Measurements from ENCODE around the gene KIAA1755.
A peak's percentile ranks its signal among the peaks of the same experiment; 100 is the strongest.

The KIAA1755 gene

DNA sequence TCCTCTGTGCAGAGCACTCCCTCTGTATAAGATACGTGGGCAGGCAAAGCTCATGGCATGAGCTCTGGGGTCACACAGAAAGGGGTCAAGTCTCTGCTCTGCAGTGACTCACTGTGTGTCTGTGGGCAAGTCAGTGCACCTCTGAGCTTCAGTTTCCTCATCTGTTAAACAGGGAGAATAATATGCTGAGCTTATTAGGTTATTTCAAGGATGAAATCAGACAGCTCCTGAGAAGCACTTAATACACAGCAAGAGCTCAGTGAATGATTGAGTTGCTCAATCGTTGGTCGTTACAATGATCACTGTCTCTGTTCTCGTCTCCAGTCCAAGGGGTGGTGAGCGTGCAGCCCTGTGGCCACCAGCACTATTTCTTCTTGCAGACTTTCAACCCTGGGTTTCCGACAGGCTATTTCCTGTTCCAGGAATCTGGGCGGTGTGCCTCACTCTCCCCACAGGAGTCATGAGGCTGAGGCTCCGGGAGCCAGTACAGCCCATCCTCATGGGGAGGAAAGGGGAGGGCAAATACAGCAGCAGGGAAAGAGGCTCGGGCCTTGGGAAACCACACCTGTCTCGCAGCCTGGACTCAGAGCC, 28.9 kb downstream of the KIAA1755 start:
- DNase-seq: no peak

DNA sequence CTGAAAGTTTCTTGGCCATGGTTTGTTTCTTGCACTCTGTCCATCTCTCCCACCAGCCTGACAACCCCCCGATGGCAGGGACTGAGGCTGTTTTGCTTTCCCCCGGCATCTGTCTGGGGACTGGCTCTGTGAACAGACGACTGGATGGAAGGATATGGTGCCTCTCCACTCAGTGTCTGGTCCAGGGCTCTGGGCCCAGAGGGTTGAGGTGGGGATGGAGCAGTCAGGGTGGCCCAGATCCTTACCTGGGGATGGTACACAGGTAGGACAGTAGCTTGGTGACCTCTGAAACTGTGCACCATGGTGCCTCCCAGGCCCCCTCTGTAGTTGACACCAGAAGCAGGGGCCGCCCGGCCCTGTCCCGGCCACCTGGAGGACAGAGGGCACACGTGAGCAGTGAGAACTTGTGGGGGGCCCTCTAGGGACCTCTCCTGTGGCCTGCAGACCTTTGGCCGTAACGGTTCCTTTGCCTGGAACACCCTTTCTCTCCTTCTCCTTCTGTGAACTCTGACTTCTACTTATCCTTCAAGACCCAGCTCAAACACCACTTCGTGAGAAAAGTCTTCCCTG, 29.5 kb downstream of the KIAA1755 start:
- no peak for DNase-seq

DNA sequence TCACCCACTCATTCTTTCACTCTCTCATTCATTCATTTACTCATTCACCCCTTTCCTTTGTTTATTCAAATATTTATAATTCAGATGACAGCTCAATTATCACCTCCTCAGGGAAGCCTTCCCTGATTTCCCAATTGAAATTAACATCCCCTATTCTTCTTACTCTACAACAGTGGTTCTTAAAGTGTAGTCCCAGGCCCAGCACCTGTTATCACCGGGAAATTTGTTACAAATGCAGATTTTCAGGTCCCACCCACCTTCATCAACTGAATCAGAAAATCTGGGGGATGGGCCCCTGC, 30.3 kb downstream of the KIAA1755 start:
- DNase-seq: no peak

DNA sequence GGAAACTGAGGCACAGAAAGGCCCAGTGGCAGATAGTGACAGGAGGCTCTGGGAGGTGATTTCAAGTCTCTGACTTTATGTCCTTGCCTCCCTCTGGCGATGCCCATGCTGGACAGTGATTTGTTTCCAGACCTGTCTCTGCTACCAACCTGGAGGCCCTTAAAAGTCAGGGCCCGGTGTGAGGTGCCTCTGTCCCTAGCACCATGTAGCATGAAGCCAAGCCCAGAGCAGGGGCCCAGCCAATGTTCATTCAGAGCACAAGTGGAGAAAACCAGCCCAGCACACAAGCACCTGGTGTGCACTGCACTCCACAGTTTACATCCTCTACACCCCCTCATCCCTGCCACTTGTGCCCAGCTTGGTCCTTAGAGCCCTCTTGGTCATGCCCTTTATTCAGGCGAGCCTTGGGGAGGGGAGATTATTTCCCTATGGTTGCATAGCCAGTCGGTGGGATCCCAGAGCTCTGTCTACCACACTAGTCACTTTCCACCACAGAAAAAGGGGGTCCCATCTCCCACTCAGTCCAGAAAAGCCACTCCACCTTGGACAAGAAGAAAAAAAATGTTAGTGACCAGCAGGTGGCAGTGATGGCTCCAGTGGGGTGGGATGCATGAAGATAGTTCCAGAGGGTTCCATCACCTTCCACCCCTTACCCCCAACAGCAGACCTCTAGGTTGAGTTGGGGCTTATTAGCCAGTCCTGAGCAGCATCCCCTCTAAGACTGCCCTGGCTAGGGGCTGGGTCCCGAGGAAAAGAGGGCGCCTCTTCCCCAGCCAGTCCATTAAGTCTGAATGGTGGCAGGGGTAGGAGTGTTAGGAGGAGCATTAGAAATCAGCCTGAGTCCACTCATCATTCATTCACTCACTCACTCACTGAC, 30.9 kb downstream of the KIAA1755 start:
- DNase-seq: no peak

DNA sequence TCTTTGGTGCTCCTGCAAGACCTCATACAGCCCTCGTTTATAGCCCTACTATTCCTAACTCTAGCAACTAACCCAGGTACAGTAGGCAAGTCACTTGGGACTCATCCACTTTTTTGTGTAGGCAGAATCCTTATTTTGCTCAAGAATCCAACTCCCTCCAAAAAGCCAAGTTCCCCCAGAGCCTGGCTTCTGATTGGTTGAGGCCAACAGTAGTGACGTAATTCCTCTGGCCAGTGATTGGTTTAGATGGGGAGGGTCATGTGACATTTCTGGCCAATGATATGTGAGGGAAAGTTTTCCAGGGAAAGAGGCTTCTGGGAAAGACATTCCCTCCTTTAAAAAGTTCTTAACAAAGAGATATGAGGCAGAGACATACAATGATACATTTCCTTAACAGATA, 32.1 kb downstream of the KIAA1755 start:
- no peak for DNase-seq

DNA sequence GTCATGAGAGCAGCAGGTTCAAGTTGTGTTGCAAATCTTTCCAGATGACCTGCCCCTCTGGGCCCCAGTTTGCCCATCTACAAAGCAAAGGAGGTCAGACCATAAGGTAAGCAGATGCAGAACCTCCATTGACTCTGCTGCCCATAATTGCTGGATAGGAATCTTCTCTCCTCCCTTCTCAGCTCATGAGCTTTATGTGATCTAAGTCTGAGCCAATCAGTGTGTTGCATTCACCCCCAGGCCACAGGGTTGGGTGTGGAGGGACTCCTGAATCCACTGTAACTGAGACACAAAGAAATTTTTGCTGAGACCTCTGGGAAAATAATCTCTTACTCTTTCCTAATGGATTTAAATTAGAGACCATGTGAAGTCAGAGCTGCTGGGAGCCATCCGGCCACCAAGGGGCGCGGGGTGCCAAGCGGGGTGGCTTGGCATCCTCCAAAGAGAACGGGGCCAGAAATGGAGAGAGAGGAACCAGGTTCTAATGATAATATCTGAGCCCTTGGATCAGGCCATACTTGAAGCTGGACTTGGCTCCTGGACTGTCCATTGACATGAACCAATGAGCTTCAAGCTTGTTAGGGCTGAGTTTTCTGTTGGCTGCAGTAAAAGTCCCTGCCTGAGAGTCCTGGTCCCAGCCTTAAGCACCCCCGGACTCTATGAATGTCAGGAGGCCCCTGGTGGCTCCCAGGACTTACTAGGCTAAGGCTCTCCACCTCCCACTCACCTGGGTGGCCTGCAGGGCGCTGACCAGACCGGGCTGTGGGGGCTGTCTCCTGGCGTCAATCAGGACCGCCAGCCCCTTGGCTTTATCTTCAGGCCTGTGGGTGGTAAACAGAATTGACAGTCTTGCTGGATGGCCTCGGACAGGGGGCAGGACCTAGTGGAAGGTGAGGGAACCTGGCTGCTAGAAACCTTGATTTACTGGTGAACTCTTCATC, 32.8 kb downstream of the KIAA1755 start:
- no peak for DNase-seq

DNA sequence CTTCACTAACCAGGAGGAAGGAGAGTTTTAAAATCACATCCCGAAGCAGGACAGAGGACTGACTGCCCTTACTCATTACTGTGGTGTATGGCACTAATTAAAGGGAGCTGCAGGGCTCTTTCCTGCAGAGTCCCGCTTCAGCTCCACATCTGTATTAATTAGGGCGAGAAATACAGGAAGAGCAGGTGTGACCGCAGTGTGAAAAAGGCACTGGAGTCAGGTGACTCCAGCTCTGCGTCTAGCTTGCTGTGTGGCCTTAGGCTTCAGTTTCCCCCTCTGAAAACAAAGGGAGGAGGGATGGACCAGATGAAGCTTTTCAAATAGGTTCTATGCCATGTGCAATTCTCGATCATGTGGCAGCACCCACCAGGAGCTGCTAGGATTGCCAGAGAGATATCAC, 34.0 kb downstream of the KIAA1755 start:
- no peak for DNase-seq

DNA sequence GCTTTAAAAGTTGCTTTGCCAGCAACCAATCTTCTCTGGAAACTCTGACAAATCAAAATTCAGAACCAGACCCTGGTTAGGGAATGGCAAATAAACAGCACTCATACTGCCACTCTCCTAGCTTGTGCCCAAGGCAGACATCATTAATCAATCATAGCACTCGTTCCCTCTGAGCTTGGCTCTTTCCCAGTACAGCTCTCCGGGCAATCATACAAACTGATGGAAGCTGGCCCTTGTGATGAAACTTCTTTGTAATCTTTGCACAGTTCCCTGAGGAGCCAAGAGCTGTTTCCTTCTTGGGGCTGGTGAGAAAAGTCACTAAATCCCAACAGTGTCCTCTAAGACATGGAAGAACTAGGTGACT, 34.7 kb downstream of the KIAA1755 start:
- no peak for DNase-seq

DNA sequence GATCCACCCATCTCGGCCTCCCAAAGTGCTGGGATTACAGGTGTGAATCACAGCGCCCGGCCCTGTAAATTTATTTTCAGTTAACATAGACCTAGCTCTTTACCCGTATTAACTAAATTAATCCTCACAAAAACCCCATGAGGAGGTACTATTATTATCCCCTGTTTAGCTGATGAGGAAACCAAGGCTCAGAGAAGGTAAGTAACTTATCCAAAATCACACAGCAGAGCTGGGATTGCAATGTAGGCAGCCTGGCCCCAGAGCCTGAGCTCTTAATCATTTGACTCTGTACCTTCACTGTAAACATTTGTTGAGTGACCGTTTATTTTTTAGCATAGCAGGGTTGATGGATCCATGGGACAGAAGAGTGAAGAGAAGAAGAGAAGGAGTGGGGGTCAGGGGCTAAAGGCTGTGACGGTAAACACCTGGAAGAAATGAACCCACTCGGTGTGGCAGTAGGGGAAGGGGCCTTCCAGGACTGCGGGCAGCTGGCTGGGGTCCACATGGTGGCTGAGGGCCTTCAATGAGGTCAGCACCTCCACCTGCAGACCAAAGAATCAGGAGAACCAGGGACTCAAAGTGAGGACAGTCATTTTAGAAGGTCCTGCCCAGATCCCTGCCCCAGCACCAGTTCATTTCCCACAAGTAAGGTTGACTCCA, 35.2 kb downstream of the KIAA1755 start:
- DNase-seq: no peak

DNA sequence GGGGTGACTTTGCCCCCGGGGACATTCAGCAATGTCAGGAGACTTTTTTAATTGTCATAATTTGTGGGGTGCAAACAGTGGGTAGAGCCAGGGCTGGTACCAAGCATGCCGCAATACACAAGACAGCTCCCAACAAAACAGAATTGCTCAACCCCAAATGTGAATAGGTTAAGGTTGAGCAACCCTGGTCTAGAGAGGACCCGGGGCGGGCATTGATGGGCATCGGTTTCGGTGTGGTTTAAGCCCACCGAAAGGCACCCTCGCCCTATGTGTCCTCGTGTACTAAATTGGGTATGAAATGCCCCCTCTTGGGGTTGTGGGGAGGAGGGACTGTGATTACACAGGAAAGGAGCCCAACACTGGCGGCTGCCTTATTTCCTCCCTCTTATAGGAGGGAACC, 36.0 kb downstream of the KIAA1755 start:
- DNase-seq: no peak

DNA sequence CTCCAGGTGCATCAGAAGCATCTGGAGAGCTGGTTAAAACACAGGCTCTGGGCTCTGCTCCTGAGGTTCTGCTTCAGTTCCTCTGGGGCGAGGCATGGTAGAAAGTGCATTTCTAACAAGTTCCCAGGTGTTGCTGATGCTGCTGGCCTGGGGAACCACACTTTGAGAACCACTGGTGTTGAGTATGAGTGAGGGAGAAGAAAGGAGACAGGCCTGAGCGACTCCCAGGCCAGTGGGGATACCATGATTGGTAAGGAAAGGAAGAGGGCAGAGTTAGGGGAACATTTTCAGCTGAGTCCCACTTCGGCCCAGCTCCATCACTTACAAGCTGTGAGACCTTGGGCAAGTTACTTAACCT, 36.8 kb downstream of the KIAA1755 start:
- DNase-seq: no peak

DNA sequence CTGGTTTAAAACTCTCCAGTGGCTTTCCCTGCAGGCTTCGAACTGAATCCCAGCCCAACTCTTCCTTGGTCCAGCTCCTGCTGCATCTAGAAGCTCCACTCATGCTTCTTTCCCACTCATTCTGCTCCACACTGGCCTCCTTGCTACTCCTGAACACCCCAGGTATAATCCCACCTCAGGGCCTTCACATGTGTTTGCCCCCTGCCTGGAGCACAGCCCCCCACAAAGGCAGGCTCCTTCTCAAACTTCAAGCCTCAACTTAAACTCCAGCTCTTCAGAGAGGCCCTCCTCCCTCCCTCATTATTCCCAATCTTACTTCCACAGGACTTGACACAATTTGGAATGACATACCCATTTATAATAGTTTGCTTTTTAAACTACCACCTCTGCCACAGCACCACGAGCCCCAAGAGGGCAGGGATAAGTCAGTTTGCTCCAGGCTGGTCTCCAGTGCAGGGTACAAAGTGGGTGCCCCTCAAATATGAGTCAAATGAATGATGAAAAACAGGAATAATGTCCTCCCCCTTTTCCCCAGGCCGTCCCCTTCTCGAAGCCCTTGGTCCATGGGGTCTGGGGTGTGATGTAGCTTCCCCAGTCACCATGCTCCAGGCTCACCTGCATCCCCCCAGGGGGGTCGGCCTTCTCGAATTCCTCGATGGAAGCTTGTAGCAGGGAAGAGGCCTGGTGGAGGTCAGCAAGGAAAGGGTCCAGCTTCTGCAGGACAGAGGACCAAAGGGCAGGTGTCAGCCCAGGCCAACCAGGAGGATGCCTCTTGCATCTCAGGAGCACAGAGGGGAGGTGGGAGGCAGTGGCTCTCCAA, 37.4 kb downstream of the KIAA1755 start:
- no peak for DNase-seq

DNA sequence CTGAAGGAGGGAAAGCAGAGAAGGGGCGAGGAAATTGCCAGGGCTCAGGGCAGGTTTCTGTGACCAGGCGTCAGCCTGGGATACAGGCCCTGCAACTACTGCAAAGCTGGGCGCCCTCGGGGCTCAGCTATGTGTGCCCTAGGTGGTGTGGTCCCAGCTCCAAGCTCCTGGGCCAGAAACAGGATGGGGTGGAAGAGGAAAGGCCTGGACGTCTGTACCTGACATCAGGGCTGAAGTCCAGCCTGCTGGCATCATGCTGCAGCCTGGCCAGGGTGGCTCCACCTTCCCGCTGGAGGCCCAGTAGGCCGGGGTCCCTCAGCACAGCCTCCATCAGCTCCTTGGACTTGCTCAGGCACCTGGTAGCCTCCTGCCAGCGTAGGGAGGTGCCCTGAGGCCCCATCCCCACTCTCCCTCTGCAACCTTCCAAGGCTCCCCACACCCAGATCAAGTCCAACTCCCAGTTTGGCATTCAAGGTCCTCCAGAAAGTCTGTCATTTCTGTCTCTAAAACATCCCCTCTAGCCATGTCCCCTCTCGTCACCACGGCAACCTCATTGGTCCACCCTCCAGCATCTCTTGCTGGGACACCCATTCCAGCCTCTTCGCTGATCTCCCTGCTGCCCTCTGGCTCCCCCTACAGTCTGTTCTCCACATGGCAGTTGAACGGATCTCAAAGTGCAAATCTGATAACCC, 38.2 kb downstream of the KIAA1755 start:
- DNase-seq: peak; percentile 46

DNA sequence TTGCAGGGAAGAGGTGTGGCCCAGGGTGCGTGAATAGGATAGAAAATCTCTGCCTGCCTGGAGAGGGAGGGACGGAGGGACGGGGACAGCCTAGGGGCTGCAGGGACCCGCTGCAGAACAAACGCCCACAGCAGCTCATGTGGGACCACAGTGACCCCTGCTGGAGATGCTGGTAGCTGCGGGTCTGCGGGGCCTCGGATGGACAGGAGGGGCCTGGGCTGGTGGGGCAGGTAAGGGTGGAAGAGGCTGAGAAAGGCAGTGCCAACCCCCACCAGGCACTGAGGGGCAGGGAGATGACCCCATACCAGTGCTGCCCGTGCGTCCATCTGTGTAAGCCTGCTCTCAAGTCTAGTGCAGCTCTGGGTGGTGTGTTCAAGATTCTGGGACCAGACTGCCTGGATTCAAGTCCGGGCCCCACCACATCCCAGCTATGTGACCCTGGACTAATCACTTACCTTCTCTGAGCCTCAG, 39.4 kb downstream of the KIAA1755 start:
- peak; percentile 58 for DNase-seq

DNA sequence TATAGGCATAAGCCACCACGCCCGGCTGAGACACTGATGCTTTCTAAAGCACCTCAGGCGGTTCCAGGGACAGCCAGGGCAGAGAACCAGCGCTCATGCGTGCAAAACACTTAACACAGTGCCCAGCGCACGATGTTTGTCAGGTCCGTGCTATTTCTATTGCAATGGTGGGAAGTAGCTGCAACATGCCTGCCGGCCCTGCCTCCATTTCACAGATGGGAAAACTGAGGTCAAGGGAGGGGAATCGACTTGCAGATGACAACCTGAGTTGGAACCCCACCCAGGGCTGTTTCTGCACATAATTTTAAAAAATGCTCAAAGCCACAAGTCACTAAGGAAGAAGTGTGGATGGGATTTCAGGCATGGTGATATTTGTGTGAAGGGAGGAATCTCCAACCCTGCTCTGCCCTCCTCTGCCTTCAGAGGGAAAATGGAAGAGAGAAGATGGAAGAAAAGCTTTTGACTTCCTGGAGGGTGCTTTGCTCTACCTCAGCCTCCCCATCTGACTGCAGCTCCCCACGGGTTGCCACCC, 39.9 kb downstream of the KIAA1755 start:
- no peak for DNase-seq

DNA sequence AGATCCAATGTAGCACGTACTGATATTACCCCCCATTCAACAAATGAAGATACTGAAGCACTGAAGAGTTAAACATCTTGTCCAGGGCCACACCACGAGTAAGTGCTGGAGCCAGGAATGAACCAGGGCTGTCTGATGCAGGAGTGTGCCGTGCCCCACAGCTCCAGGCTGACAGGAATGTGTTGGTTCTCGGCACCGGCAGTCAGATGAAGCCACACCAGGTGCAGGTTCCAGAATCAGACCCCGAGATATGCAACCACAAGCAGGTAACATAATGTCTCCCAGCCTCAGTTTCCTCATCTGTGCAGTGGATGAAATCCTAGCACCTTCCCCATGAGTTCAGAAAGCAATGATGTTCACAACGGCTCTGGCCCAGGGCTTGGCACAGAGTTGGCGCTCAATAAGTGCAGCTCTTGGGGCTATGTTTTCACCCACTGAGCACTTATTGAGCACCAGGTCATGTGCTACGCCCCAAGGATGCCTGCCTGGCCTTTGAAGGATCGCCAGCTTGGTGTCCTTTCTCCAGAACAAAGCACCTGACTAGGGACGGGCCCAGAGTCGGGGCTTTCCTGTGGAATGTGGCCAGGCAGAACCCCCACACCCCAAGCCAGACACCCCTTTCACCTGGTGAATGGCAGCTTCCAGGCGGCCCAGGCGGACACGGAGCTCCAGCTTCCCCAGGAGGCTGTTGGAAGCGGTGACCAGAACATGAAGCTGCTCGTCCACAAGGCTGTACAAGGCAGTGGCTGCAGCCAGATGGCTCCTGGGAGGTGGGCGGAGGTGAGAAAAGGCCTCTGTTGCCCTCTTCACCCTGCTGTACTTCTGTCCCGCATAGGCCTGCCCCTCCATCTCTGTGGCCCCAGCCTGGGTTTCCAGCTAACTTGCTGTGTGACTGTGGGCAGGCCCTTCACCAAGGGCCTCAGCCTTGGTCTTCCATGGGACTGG, 41.3 kb downstream of the KIAA1755 start:
- DNase-seq: no peak

DNA sequence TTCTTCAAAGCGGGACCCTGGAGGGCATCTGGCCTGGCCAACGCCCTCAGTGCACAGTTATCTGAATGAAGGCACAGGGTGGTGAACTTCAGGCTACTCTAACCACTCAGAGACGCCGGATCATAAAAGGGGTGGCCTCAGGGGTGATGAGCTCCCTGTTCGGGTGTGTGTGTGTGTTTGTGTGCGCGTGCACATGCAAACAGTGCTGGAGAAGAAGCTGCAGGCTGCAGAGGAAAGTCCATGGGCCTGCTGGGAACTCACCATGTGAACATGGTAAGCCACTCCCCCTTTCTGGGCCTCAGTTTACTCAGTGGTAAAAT, 42.0 kb downstream of the KIAA1755 start:
- no peak for DNase-seq

DNA sequence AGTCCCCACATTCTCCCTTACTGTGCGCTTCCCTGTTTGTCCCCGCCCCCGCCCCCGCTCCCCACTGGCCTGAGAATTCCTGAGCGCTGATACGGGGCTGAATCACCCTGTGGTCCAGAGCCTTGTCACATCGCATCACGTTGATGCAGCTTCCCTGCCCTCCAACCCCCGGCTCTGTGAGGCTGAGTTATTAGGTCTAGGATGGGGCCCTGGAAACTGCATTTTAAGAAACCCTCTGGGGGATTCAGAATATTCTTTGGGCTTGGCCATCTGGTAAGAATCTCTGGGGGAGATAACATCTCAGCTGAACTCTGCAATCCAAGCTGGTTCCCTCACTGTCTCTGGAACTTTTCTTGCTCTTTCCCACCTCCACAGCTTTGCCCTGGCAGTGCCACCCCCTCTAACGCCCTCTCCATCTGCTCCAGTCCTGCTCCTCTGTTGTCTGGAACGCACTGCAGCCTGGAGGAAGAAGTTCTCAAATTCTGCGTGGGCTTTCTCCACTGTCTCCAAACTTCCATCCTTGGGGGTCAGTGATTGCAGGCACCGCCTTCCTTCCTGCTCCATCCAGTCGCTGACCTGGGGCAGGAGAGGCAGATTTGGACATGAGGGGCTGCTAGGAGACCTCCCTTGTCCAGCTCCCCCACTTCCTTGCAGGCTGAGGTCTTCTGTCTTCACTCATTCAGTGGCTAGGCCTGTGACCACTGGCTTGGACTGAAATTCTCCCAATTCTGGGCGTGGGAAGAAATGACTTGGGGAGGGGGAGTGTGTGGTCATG, 42.6 kb downstream of the KIAA1755 start:
- DNase-seq: peak; percentile 98

Measured in fibroblast of skin of abdomen (primary cell).